ENCODE data around the gene GATD1.

Gene GATD1

GRCh38 chr11:792535-792821 lies 15.2 kb upstream of the GATD1 start:
- Histone ChIP-seq H3K36me3 (ENCODE audit: control insufficient read depth in 1 of 2, insufficient read depth in 2 of 2, low read length in 2 of 2) (peaks cover 36% of the 10 kb centered on the region in 2 experiments), H2AFZ (ENCODE audit: insufficient read depth, low read length, poor library complexity) (no peak overlapping the region), H3K14ac (ENCODE audit: low read length) (no peak overlapping the region), H2BK120ac (ENCODE audit: insufficient read depth, low read length, poor library complexity) (no peak overlapping the region), H3K4me3 (ENCODE audit: low read depth, low read length) (no peak overlapping the region), H3K79me1 (ENCODE audit: low read length) (peaks cover under 1% of the 10 kb centered on the region), H4K8ac (ENCODE audit: low read depth, low read length) (no peak overlapping the region), H4K12ac (ENCODE audit: low read depth, low read length) (no peak overlapping the region), H3K18ac (ENCODE audit: low read length) (no peak overlapping the region), H2BK12ac (ENCODE audit: low read length) (no peak overlapping the region), H3K27ac (ENCODE audit: low read depth, low read length) (no peak overlapping the region), H4K91ac (ENCODE audit: low read depth, low read length) (no peak overlapping the region), H2AK5ac (ENCODE audit: low read length) (no peak overlapping the region), H3K4me1 (ENCODE audit: control insufficient read depth in 1 of 2, insufficient read depth in 2 of 2, low read length in 2 of 2) (peaks cover 14 to 17% of the 10 kb centered on the region in 2 experiments), H2BK5ac (ENCODE audit: low read depth, low read length, poor library complexity) (no peak overlapping the region), H3K9me3 (ENCODE audit: insufficient read depth, low read depth, low read length) (no peaks in the 10 kb centered on the region), H3K4me2 (ENCODE audit: low read length) (no peak overlapping the region), H3K4ac (ENCODE audit: low read depth, low read length) (no peak overlapping the region), H3K23ac (ENCODE audit: low read length) (no peak overlapping the region), H3K79me2 (ENCODE audit: control insufficient read depth, insufficient read depth, low read length, poor library complexity) (peaks cover under 1% of the 10 kb centered on the region), H3K27me3 (ENCODE audit: insufficient read depth, low read length) (peaks cover 2% of the 10 kb centered on the region), H3K9ac (ENCODE audit: low read length) (no peak overlapping the region)
- no peak for DNase-seq
- no CpG with 5 or more reads among the region's 15 CpGs for WGBS (ENCODE audit: extremely low coverage, insufficient coverage, insufficient read length)

- Histone ChIP-seq H3K79me2 (ENCODE audit: control insufficient read depth, insufficient read depth, low read length, poor library complexity) (no peaks in the 10 kb centered on the region), H2BK120ac (ENCODE audit: insufficient read depth, low read length, poor library complexity) (no peak overlapping the region), H3K9me3 (ENCODE audit: insufficient read depth, low read depth, low read length) (peaks cover 2% of the 10 kb centered on the region), H2BK12ac (ENCODE audit: low read length) (no peak overlapping the region), H2AK5ac (ENCODE audit: low read length) (no peak overlapping the region), H3K27me3 (ENCODE audit: insufficient read depth, low read length) (peaks cover 2% of the 10 kb centered on the region), H4K8ac (ENCODE audit: low read depth, low read length) (no peak overlapping the region), H2BK5ac (ENCODE audit: low read depth, low read length, poor library complexity) (no peak overlapping the region), H3K4me3 (ENCODE audit: low read depth, low read length) (no peak overlapping the region), H4K12ac (ENCODE audit: low read depth, low read length) (no peak overlapping the region), H4K91ac (ENCODE audit: low read depth, low read length) (no peak overlapping the region), H3K27ac (ENCODE audit: low read depth, low read length) (no peak overlapping the region), H3K79me1 (ENCODE audit: low read length) (no peaks in the 10 kb centered on the region), H3K4ac (ENCODE audit: low read depth, low read length) (no peak overlapping the region), H3K23ac (ENCODE audit: low read length) (no peak overlapping the region), H3K4me2 (ENCODE audit: low read length) (no peak overlapping the region), H3K9ac (ENCODE audit: low read length) (no peak overlapping the region), H3K4me1 (ENCODE audit: control insufficient read depth in 1 of 2, insufficient read depth in 2 of 2, low read length in 2 of 2) (peaks cover 11 to 14% of the 10 kb centered on the region in 2 experiments), H2AFZ (ENCODE audit: insufficient read depth, low read length, poor library complexity) (no peak overlapping the region), H3K36me3 (ENCODE audit: control insufficient read depth in 1 of 2, insufficient read depth in 2 of 2, low read length in 2 of 2) (peaks cover 36% of the 10 kb centered on the region in 2 experiments), H3K14ac (ENCODE audit: low read length) (no peak overlapping the region), H3K18ac (ENCODE audit: low read length) (no peak overlapping the region)
- no peak for DNase-seq
- WGBS (ENCODE audit: extremely low coverage, insufficient coverage, insufficient read length) = no CpG with 5 or more reads among the region's 49 CpGs
Measured at GRCh38 chr11:791658-792534, 14.6 kb upstream of the GATD1 start.

GRCh38 chr11:790721-791564 lies 13.7 kb upstream of the GATD1 start:
- Histone ChIP-seq H4K12ac (ENCODE audit: low read depth, low read length) (no peak overlapping the region), H4K8ac (ENCODE audit: low read depth, low read length) (no peak overlapping the region), H2BK12ac (ENCODE audit: low read length) (no peak overlapping the region), H3K4me2 (ENCODE audit: low read length) (no peak overlapping the region), H3K4me1 (ENCODE audit: control insufficient read depth in 1 of 2, insufficient read depth in 2 of 2, low read length in 2 of 2) (peaks cover 3 to 6% of the 10 kb centered on the region in 2 experiments), H3K79me2 (ENCODE audit: control insufficient read depth, insufficient read depth, low read length, poor library complexity) (no peaks in the 10 kb centered on the region), H3K4ac (ENCODE audit: low read depth, low read length) (no peak overlapping the region), H3K9me3 (ENCODE audit: insufficient read depth, low read depth, low read length) (peaks cover 2% of the 10 kb centered on the region), H3K18ac (ENCODE audit: low read length) (no peak overlapping the region), H2AK5ac (ENCODE audit: low read length) (no peak overlapping the region), H3K14ac (ENCODE audit: low read length) (no peak overlapping the region), H3K4me3 (ENCODE audit: low read depth, low read length) (no peak overlapping the region), H3K9ac (ENCODE audit: low read length) (no peak overlapping the region), H2AFZ (ENCODE audit: insufficient read depth, low read length, poor library complexity) (no peak overlapping the region), H2BK120ac (ENCODE audit: insufficient read depth, low read length, poor library complexity) (no peak overlapping the region), H4K91ac (ENCODE audit: low read depth, low read length) (no peak overlapping the region), H3K36me3 (ENCODE audit: control insufficient read depth in 1 of 2, insufficient read depth in 2 of 2, low read length in 2 of 2) (peaks cover 36% of the 10 kb centered on the region in 2 experiments), H2BK5ac (ENCODE audit: low read depth, low read length, poor library complexity) (no peak overlapping the region), H3K27ac (ENCODE audit: low read depth, low read length) (no peak overlapping the region), H3K23ac (ENCODE audit: low read length) (no peak overlapping the region), H3K79me1 (ENCODE audit: low read length) (no peaks in the 10 kb centered on the region), H3K27me3 (ENCODE audit: insufficient read depth, low read length) (peaks cover 2% of the 10 kb centered on the region)
- no peak for DNase-seq
- WGBS (ENCODE audit: extremely low coverage, insufficient coverage, insufficient read length) = no CpG with 5 or more reads among the region's 18 CpGs

- Histone ChIP-seq H3K4me1 (ENCODE audit: control insufficient read depth in 1 of 2, insufficient read depth in 2 of 2, low read length in 2 of 2) (peaks cover 0 to 3% of the 10 kb centered on the region in 2 experiments), H4K12ac (ENCODE audit: low read depth, low read length) (no peak within 1 kb of the TSS), H3K27ac (ENCODE audit: low read depth, low read length) (no peak within 1 kb of the TSS), H2BK5ac (ENCODE audit: low read depth, low read length, poor library complexity) (no peak within 1 kb of the TSS), H3K23ac (ENCODE audit: low read length) (no peak within 1 kb of the TSS), H2BK120ac (ENCODE audit: insufficient read depth, low read length, poor library complexity) (no peak within 1 kb of the TSS), H3K4me2 (ENCODE audit: low read length) (no peak within 1 kb of the TSS), H3K4ac (ENCODE audit: low read depth, low read length) (no peak within 1 kb of the TSS), H2AK5ac (ENCODE audit: low read length) (no peak within 1 kb of the TSS), H3K79me1 (ENCODE audit: low read length) (no peaks in the 10 kb centered on the region), H4K8ac (ENCODE audit: low read depth, low read length) (no peak within 1 kb of the TSS), H3K18ac (ENCODE audit: low read length) (no peak within 1 kb of the TSS), H2AFZ (ENCODE audit: insufficient read depth, low read length, poor library complexity) (no peak within 1 kb of the TSS), H4K91ac (ENCODE audit: low read depth, low read length) (no peak within 1 kb of the TSS), H3K9ac (ENCODE audit: low read length) (no peak within 1 kb of the TSS), H2BK12ac (ENCODE audit: low read length) (no peak within 1 kb of the TSS), H3K27me3 (ENCODE audit: insufficient read depth, low read length) (peaks cover 2% of the 10 kb centered on the region), H3K4me3 (ENCODE audit: low read depth, low read length) (no peak within 1 kb of the TSS), H3K14ac (ENCODE audit: low read length) (no peak within 1 kb of the TSS), H3K9me3 (ENCODE audit: insufficient read depth, low read depth, low read length) (peaks cover 2% of the 10 kb centered on the region), H3K36me3 (ENCODE audit: control insufficient read depth in 1 of 2, insufficient read depth in 2 of 2, low read length in 2 of 2) (peaks cover 36% of the 10 kb centered on the region in 2 experiments), H3K79me2 (ENCODE audit: control insufficient read depth, insufficient read depth, low read length, poor library complexity) (no peaks in the 10 kb centered on the region)
- no CpG with 5 or more reads among the region's 44 CpGs for WGBS (ENCODE audit: extremely low coverage, insufficient coverage, insufficient read length)
- DNase-seq = peak in 1 of 2 donors; percentile 32
Measured at GRCh38 chr11:789943-790342, 12.7 kb upstream of the GATD1 start, which contains the start of gene CEND1. Gene CEND1, minus strand, starts transcription at chr11:790090. Its CDS starts 1,514 bp downstream, at chr11:788576.
